B cell (primary cell): ENCODE data around the gene B9D2. TPM values are rescaled to one million over a fixed set of nuclear protein-coding genes. Genes with fewer than 3 reads are reported as not detected.

Experiments used
- ATAC-seq: fragments of 200-7000 bp; cut with Tn5 transposase; one replicate; pipeline ENCODE4 v1.10.0; 2021; ENCODE audit warnings: low read depth, mild to moderate bottlenecking, moderate number of reproducible peaks, moderate library complexity
- CTCF ChIA-PET: fragments of 350-600 bp; sonication (Branson Sonifier 250); formaldehyde crosslinking; loops from one replicate; lab custom pipeline; 2021; ENCODE audit warnings: antibody characterized with exemption, inconsistent platforms; lab: Charles Lee
- POLR2A ChIA-PET: fragments of 350-600 bp; sonication (Branson Sonifier 250); formaldehyde crosslinking; loops from one replicate; lab custom pipeline; 2021; ENCODE audit warnings: antibody characterized with exemption; lab: Charles Lee
- DNase-seq: peaks from one replicate; pipeline ENCODE4 v3.0.0; 2013
- H2AFZ ChIP-seq: 2 replicates; pipeline ENCODE4 v1.6.1; 2012; ENCODE audit warnings: mild to moderate bottlenecking, low read depth, low read length; ENCODE audit not compliant: insufficient read depth, poor library complexity, severe bottlenecking
- H3K27ac ChIP-seq, 2 donors: 1 replicate in 1 of 2; 2 replicates in 1 of 2; pipeline ENCODE4 v1.5.1; 2012 to 2013; ENCODE audit warnings: low read length in 2 of 2, mild to moderate bottlenecking in 2 of 2, moderate library complexity in 1 of 2
- H3K27me3 ChIP-seq, 4 experiments: fragments of 200-600 bp in 1 of 4; sonication (generic) in 1 of 4; replicated peaks in 1 of 4; 1 replicate in 2 of 4; 2 replicates in 2 of 4; pipeline versions ENCODE4 v1.6.1 to v1.7.0; 2013 to 2016; ENCODE audit warnings: low read length in 3 of 4, mild to moderate bottlenecking in 2 of 4, mixed read lengths in 1 of 4, moderate library complexity in 1 of 4; ENCODE audit not compliant: insufficient read depth in 4 of 4, control insufficient read depth in 3 of 4; ENCODE audit errors: control extremely low read depth in 1 of 4
- H3K36me3 ChIP-seq, 2 experiments: replicated peaks in 1 of 2; 1 replicate in 1 of 2; 2 replicates in 1 of 2; pipeline versions ENCODE4 v1.6.1 to v1.7.1; 2013; ENCODE audit warnings: low read length in 1 of 2; ENCODE audit not compliant: insufficient read depth in 2 of 2, control insufficient read depth in 1 of 2; ENCODE audit errors: control extremely low read depth in 1 of 2, extremely low read depth in 1 of 2
- H3K4me1 ChIP-seq, 2 donors: fragments of 200-600 bp in 1 of 2; sonication (generic) in 1 of 2; 1 replicate in 1 of 2; 2 replicates in 1 of 2; pipeline versions ENCODE4 v1.5.1 to v1.6.1; 2013 to 2017; ENCODE audit warnings: low read length in 2 of 2; ENCODE audit not compliant: control insufficient read depth in 2 of 2, insufficient read depth in 2 of 2
- H3K4me2 ChIP-seq: replicated peaks from 2 replicates; pipeline ENCODE3; 2012; ENCODE audit warnings: mild to moderate bottlenecking, low read depth, low read length; ENCODE audit not compliant: poor library complexity, severe bottlenecking
- H3K4me3 ChIP-seq, 5 experiments: fragments of 200-600 bp in 1 of 5; sonication (generic) in 1 of 5; 1 replicate in 3 of 5; 2 replicates in 2 of 5; pipeline versions ENCODE4 v1.5.1 to v1.7.0; 2011 to 2016; ENCODE audit warnings: low read length in 4 of 5, mild to moderate bottlenecking in 4 of 5, low read depth in 2 of 5, control low read depth in 1 of 5, moderate library complexity in 1 of 5; ENCODE audit not compliant: insufficient read depth in 1 of 5; ENCODE audit errors: control extremely low read depth in 1 of 5, extremely low read depth in 1 of 5
- H3K79me2 ChIP-seq: fragments of 200-600 bp; sonication (generic); one replicate; pipeline ENCODE4 v1.6.0; 2016; ENCODE audit warnings: low read length; ENCODE audit not compliant: control insufficient read depth, insufficient read depth
- H3K9ac ChIP-seq: fragments of 200-600 bp; sonication (generic); 2 replicates; pipeline ENCODE4 v1.6.1; 2017; ENCODE audit warnings: mild to moderate bottlenecking, low read length, moderate library complexity
- H3K9me3 ChIP-seq, 3 donors: one replicate each; pipeline versions ENCODE4 v1.6.1 to v1.7.1; 2013; ENCODE audit warnings: low read length in 2 of 3; ENCODE audit not compliant: control insufficient read depth in 2 of 3, insufficient read depth in 1 of 3; ENCODE audit errors: control extremely low read depth in 1 of 3
- H4K20me1 ChIP-seq: 2 replicates; pipeline ENCODE4 v1.6.0; 2012; ENCODE audit warnings: mild to moderate bottlenecking, low read length; ENCODE audit not compliant: insufficient read depth, control insufficient read depth, poor library complexity, severe bottlenecking
- H3K27ac Mint-ChIP-seq: one replicate; pipeline ENCODE4 v1.8.0; 2021; ENCODE audit warnings: mixed read lengths
- H3K27me3 Mint-ChIP-seq: one replicate; pipeline ENCODE4 v1.8.0; 2021; ENCODE audit warnings: mixed read lengths
- H3K4me1 Mint-ChIP-seq: one replicate; pipeline ENCODE4 v1.8.0; 2021; ENCODE audit warnings: mixed read lengths
- H3K4me3 Mint-ChIP-seq: one replicate; pipeline ENCODE4 v1.8.0; 2021; ENCODE audit warnings: mixed read lengths
- H3K9me3 Mint-ChIP-seq: one replicate; pipeline ENCODE4 v1.8.0; 2022; ENCODE audit warnings: mixed read lengths; ENCODE audit not compliant: insufficient read depth
- EZH2 ChIP-seq: IDR thresholded peaks from 2 replicates; pipeline ENCODE4 v1.6.1; 2012; ENCODE audit warnings: borderline replicate concordance, low read depth, mild to moderate bottlenecking, moderate library complexity, low read length; ENCODE audit not compliant: insufficient read depth, poor library complexity, severe bottlenecking
- WGBS: methylation state at CpG from one replicate; pipeline ENCODE4 v1.1.5; 2013; ENCODE audit warnings: missing lambda C conversion rate; ENCODE audit not compliant: insufficient coverage; 5-methylcytosine and 5-hydroxymethylcytosine counted together
- intact Hi-C: fragments of 100-400 bp; cut with micrococcal nuclease; formaldehyde crosslinking; loops from one replicate; pipeline ENCODE4 v1.10.0; 2022
- polyA plus RNA-seq: library from polyadenylated mRNA; depleted of rRNA; stranded (reverse); fragments of >200 nt; gene quantifications from 2 replicates; pipeline ENCODE4 v1.2.3, GENCODE V29; 2012
- total RNA-seq, 2 donors: library from RNA; stranded (reverse); fragments of 120-200 nt in 1 of 2; gene quantifications; 1 replicate in 1 of 2; 2 replicates in 1 of 2; pipeline versions ENCODE4 v1.2.3 to v1.2.4, GENCODE V29; 2013 to 2022
- TF ChIP-seq, protein P1 (sequence below): fragments of 200-600 bp; IDR thresholded peaks from one replicate; pipeline ENCODE4 v1.8.0; 2022; ENCODE audit warnings: antibody characterized with exemption, mild to moderate bottlenecking

B9D2 gene
- total and polyA plus RNA-seq, 2 donors (not counting 1 experiment from before 2014, with no cell fraction given): 9.9 to 17.5 TPM

GRCh38 chr19:41411968-41412265, 48.0 kb upstream of the B9D2 start:
- Mint-ChIP-seq H3K27me3 (no peaks in the 10 kb centered on the region), H3K4me1 (peaks cover 16% of the 10 kb centered on the region)
- POLR2A ChIA-PET: no interaction called here

DNA sequence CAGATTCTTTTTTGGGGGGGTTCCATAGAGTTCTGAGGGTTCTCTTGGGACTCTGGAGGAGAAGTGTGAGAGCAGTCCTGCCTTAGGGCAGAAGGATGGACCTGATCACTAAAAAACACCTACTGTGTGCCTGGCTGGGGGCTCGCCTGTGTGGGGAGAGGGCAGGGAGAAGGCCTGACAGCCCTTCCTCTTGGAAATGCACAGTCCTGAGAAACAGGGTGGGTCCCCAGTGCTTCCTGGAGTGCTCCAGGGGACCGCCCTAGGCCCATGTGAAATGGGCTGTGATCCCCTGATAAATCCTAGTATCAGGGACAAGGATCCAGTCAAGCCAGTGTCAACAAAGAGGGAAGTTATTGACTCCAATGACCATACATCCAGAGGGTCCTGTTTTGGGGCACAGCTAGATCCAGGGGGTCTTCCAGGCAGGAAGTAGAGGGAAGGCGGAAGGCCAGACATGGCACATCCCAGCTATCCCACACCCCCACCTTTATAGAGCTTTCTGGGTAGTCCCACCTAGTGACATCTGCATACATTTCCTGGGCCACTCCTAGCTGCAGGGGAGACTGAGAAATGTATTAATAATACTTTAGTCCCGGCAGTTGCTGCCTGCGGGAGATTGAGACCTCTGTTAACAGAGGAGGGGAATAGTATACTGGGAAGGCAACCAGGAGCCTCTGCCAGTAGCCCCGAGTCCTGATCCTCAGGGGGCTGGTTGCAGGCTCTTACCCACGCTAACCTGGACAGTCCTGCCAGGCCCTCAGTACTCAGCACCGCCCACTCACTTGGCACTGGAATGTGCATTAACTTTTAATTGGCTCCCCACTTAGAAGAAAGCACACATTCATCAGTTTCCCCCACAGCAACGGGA, 47.4 kb upstream of the B9D2 start:
- no peak overlapping the region for H3K4me3 ChIP-seq
- CTCF ChIA-PET: no interaction called here
- no peak overlapping the region for H2AFZ ChIP-seq
- ATAC-seq: no peak
- no peaks in the 10 kb centered on the region for H3K27me3 ChIP-seq
- 81% methylated on average over 8 of the region's 9 CpGs for WGBS
- H3K36me3 ChIP-seq: peaks cover 0 to 39% of the 10 kb centered on the region in 2 experiments
- no peak overlapping the region for H3K27ac ChIP-seq
- H4K20me1 ChIP-seq: no peaks in the 10 kb centered on the region
- H3K4me1 Mint-ChIP-seq: peaks cover 16% of the 10 kb centered on the region
- POLR2A ChIA-PET: interaction anchor here (0.6 kb wide), 1 partner anchor 869 kb away, joined by 5 read pairs; no protein-coding TSS in a partner anchor
- intact Hi-C loops: no loop called here
- H3K9ac ChIP-seq: no peak overlapping the region
- peaks cover 6 to 9% of the 10 kb centered on the region in 2 donors for H3K4me1 ChIP-seq
- H3K9me3 Mint-ChIP-seq: no peaks in the 10 kb centered on the region
- H3K9me3 ChIP-seq: no peaks in the 10 kb centered on the region
- TF ChIP-seq, protein P1, sequence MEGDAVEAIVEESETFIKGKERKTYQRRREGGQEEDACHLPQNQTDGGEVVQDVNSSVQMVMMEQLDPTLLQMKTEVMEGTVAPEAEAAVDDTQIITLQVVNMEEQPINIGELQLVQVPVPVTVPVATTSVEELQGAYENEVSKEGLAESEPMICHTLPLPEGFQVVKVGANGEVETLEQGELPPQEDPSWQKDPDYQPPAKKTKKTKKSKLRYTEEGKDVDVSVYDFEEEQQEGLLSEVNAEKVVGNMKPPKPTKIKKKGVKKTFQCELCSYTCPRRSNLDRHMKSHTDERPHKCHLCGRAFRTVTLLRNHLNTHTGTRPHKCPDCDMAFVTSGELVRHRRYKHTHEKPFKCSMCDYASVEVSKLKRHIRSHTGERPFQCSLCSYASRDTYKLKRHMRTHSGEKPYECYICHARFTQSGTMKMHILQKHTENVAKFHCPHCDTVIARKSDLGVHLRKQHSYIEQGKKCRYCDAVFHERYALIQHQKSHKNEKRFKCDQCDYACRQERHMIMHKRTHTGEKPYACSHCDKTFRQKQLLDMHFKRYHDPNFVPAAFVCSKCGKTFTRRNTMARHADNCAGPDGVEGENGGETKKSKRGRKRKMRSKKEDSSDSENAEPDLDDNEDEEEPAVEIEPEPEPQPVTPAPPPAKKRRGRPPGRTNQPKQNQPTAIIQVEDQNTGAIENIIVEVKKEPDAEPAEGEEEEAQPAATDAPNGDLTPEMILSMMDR: no peak
- TF ChIP-seq EZH2: no peak
- no peak overlapping the region for H3K4me2 ChIP-seq
- H3K27me3 Mint-ChIP-seq: no peaks in the 10 kb centered on the region
- no peak for DNase-seq
- no peak overlapping the region for H3K27ac Mint-ChIP-seq
- no peak overlapping the region for H3K4me3 Mint-ChIP-seq
- peaks cover 25% of the 10 kb centered on the region for H3K79me2 ChIP-seq

More at GRCh38 chr19:41411968-41412265, 48.0 kb upstream of the B9D2 start:
- Histone ChIP-seq H2AFZ (no peak overlapping the region), H3K4me2 (no peak overlapping the region), H3K36me3 (peaks cover 0 to 39% of the 10 kb centered on the region in 2 experiments), H3K27ac (no peak overlapping the region), H3K27me3 (no peaks in the 10 kb centered on the region), H3K4me1 (peaks cover 6 to 9% of the 10 kb centered on the region in 2 donors), H3K9ac (no peak overlapping the region), H3K4me3 (no peak overlapping the region), H3K79me2 (peaks cover 26% of the 10 kb centered on the region), H3K9me3 (no peaks in the 10 kb centered on the region), H4K20me1 (no peaks in the 10 kb centered on the region)
- ATAC-seq (no peak), DNase-seq (no peak)
- H3K4me3 Mint-ChIP-seq: no peak overlapping the region
- WGBS: 93% methylated on average over 11 of the region's 11 CpGs
- no peak overlapping the region for H3K27ac Mint-ChIP-seq
- TF ChIP-seq, protein P1: no peak
- TF ChIP-seq EZH2: no peak
- H3K9me3 Mint-ChIP-seq: no peaks in the 10 kb centered on the region
- intact Hi-C loops: no loop called here
- CTCF ChIA-PET: no interaction called here
